ENCODE data around the gene DEFB113. TPM values are rescaled to one million over a fixed set of nuclear protein-coding genes. Genes with fewer than 3 reads are reported as not detected.

The DEFB113 gene
- polyA plus RNA-seq, 3 donors: not detected

DNA sequence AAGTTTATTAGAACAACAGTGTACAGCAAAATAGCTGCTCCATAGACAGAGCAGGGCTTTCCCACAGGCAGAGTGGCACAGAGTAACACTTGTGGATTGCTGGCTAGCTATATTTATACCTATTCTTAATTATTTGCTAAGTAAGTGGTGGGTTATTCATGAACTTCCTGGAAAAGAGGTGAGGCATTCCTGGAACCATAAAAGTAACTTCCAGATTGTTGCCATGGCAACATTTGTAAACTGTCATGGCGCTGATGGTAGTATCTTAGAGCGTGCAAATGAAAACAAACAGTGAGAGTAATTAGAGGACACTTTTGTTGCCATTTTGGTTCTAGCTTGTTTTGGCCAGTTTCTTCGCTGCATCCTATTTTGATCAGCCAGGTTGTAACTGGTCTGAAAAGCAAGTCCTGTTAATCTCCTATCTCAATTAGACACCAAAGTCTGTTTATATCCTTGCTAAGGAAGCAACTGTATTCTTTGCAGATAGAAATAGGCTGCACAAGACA, 29.4 kb downstream of the DEFB113 start:
- intact Hi-C loops (cut with micrococcal nuclease): no loop called here
- H3K27me3 Mint-ChIP-seq (ENCODE audit: low read depth in 3 of 3): peaks cover 0 to 2% (median 0%) of the 10 kb centered on the region in 3 donors

GRCh38 chr6:49937811-49938210, 31.6 kb downstream of the DEFB113 start:
- intact Hi-C loops (cut with micrococcal nuclease): no loop called here
- no peak overlapping the region for H2AFZ ChIP-seq (ENCODE audit: insufficient read depth, low read depth, low read length, poor library complexity, severe bottlenecking)
- H4K20me1 ChIP-seq (ENCODE audit: insufficient read depth, low read length): no peaks in the 10 kb centered on the region
- H3K4me1 Mint-ChIP-seq: no peaks in the 10 kb centered on the region
- no peak overlapping the region for H3K27ac Mint-ChIP-seq
- no peaks in the 10 kb centered on the region for H3K27me3 ChIP-seq (ENCODE audit: control insufficient read depth in 2 of 2, insufficient read depth in 2 of 2, low read length in 2 of 2)
- no peak overlapping the region for H3K27ac ChIP-seq (ENCODE audit: low read depth in 1 of 2, low read length in 2 of 2)
- H3K4me3 Mint-ChIP-seq: no peak overlapping the region
- no peak overlapping the region for H3K4me2 ChIP-seq (replicated peaks; ENCODE audit: extremely low read depth, low read length, poor library complexity, severe bottlenecking)
- H3K36me3 ChIP-seq (replicated peaks in 1 of 2; ENCODE audit: control insufficient read depth in 1 of 2, insufficient read depth in 2 of 2, low read length in 2 of 2): no peaks in the 10 kb centered on the region
- H3K9ac ChIP-seq (ENCODE audit: insufficient read depth, low read length, poor library complexity, severe bottlenecking): no peak overlapping the region
- H3K9me3 ChIP-seq (replicated peaks in 1 of 2; ENCODE audit: control insufficient read depth in 1 of 2, insufficient read depth in 1 of 2, low read length in 2 of 2): peaks cover 0 to 7% of the 10 kb centered on the region in 2 donors
- no peaks in the 10 kb centered on the region for H3K4me1 ChIP-seq (ENCODE audit: control insufficient read depth in 1 of 2, insufficient read depth in 2 of 2, low read length in 2 of 2)
- H3K9me3 Mint-ChIP-seq: peaks cover 0 to 6% (median 2%) of the 10 kb centered on the region in 7 donors
- no peaks in the 10 kb centered on the region for H3K79me2 ChIP-seq (ENCODE audit: insufficient read depth, low read length)
- DNase-seq: no peak
- no peaks in the 10 kb centered on the region for H3K36me3 Mint-ChIP-seq
- TF ChIP-seq CTCF (IDR thresholded peaks at IDR 0.05): no peak
- no peak overlapping the region for H3K4me3 ChIP-seq (replicated peaks in 1 of 3; ENCODE audit: low read depth in 2 of 3, low read length in 3 of 3)
- H3K27me3 Mint-ChIP-seq (ENCODE audit: low read depth in 3 of 3): peaks cover 0 to 2% (median 0%) of the 10 kb centered on the region in 3 donors

More for the DNA sequence above, 29.4 kb downstream of the DEFB113 start:
- Histone ChIP-seq H3K79me2 (ENCODE audit: insufficient read depth, low read length) (no peaks in the 10 kb centered on the region), H3K4me1 (ENCODE audit: control insufficient read depth in 1 of 2, insufficient read depth in 2 of 2, low read length in 2 of 2) (no peaks in the 10 kb centered on the region), H3K27me3 (ENCODE audit: control insufficient read depth in 2 of 2, insufficient read depth in 2 of 2, low read length in 2 of 2) (no peaks in the 10 kb centered on the region), H4K20me1 (ENCODE audit: insufficient read depth, low read length) (no peaks in the 10 kb centered on the region), H3K4me3 (replicated peaks in 1 of 3; ENCODE audit: low read depth in 2 of 3, low read length in 3 of 3) (no peak overlapping the region), H3K4me2 (replicated peaks; ENCODE audit: extremely low read depth, low read length, poor library complexity, severe bottlenecking) (no peak overlapping the region), H3K27ac (ENCODE audit: low read depth in 1 of 2, low read length in 2 of 2) (no peak overlapping the region), H3K36me3 (replicated peaks in 1 of 2; ENCODE audit: control insufficient read depth in 1 of 2, insufficient read depth in 2 of 2, low read length in 2 of 2) (no peaks in the 10 kb centered on the region), H2AFZ (ENCODE audit: insufficient read depth, low read depth, low read length, poor library complexity, severe bottlenecking) (no peak overlapping the region), H3K9ac (ENCODE audit: insufficient read depth, low read length, poor library complexity, severe bottlenecking) (no peak overlapping the region), H3K9me3 (replicated peaks in 1 of 2; ENCODE audit: control insufficient read depth in 1 of 2, insufficient read depth in 1 of 2, low read length in 2 of 2) (no peaks in the 10 kb centered on the region)
- Mint-ChIP-seq H3K27ac (no peak overlapping the region), H3K4me1 (no peaks in the 10 kb centered on the region), H3K36me3 (no peaks in the 10 kb centered on the region), H3K4me3 (no peak overlapping the region), H3K9me3 (peaks cover 0 to 6% (median 0%) of the 10 kb centered on the region in 7 donors)
- TF ChIP-seq CTCF (IDR thresholded peaks at IDR 0.05): no peak
- no peak for DNase-seq
- WGBS (ENCODE audit: insufficient coverage): 92% methylated on average over 2 of the region's 3 CpGs

All from CD14-positive monocyte (primary cell).